NCI-H524 treated with DMSO at 0.1 percent for 48 hours (cell line): ENCODE measurements around the gene ORC1.
"Not testable (repeated sequence)": the region's sequence is repeated elsewhere in the genome, so short reads cannot be mapped to it uniquely, and the experiment has no call there.

ENCODE experiments used
- DNase-seq: peaks from one replicate; lab custom pipeline; 2025; lab: John Stamatoyannopoulos, UW

The ORC1 gene

GRCh38 chr1:52385376-52385775 lies 18.8 kb downstream of the ORC1 start:
- no peak for DNase-seq

- DNase-seq: not testable (repeated sequence)
These were observed 34.4 kb downstream of the ORC1 start for GRCh38 chr1:52369851-52370250.

DNA sequence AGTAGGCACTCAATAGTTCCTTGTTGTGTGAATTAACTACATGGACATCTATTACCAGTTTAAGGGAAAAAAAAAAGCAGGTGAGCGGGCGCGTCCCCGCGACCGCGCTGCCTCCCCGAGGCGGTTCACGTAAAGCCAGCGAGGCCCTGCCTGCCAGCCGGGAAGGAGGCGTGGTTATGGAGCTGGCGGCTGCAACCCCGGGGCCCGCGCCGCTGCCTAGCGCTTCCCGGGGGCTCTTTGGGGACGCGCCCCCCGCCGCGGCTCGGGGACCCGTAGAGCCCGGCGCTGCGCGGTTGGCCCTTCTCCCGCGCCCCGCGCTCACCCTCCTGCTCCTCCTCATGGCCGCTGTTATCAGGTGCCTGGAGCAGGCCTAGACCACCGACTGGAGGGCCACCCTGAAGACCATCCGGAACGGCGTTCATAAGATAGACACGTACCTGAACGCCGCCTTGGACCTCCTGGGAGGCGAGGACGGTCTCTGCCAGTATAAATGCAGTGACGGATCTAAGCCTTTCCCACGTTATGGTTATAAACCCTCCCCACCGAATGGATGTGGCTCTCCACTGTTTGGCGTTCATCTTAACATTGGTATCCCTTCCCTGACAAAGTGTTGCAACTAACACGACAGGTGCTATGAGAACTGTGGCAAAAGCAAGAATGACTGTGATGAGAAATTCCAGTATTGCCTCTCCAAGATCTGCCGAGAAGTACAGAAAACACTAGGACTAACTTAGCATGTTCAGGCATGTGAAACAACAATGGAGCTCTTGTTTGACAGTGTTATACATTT lies 35.6 kb downstream of the ORC1 start:
- no peak for DNase-seq

DNA sequence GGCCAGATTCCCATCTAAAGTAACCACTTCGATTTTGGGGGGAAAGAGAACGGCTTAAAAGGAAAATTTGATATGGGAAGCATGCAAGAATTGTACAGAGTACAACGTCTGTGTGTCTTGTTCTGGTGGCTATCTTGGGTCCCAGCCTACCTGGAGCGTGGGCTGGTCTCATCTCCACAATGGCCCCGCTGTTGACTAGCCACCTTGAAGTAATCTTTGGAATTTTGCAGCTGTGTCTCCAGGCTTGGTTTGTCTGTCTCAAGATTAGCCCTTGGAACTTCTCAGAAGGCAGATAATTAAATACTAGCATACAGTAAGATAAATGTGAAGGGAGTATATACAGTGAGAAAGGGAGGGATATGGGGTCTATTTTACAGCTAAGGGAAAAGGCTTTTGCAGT lies 37.0 kb downstream of the ORC1 start:
- no peak for DNase-seq

- DNase-seq: no peak
These were observed 37.8 kb downstream of the ORC1 start for GRCh38 chr1:52366517-52366827.

GRCh38 chr1:52365746-52366516 lies 38.3 kb downstream of the ORC1 start, which contains the start of gene CC2D1B:
Gene CC2D1B, minus strand, starts transcription at chr1:52366205. Its CDS starts 1,585 bp downstream, at chr1:52364620.
- peak; percentile 71 for DNase-seq

DNA sequence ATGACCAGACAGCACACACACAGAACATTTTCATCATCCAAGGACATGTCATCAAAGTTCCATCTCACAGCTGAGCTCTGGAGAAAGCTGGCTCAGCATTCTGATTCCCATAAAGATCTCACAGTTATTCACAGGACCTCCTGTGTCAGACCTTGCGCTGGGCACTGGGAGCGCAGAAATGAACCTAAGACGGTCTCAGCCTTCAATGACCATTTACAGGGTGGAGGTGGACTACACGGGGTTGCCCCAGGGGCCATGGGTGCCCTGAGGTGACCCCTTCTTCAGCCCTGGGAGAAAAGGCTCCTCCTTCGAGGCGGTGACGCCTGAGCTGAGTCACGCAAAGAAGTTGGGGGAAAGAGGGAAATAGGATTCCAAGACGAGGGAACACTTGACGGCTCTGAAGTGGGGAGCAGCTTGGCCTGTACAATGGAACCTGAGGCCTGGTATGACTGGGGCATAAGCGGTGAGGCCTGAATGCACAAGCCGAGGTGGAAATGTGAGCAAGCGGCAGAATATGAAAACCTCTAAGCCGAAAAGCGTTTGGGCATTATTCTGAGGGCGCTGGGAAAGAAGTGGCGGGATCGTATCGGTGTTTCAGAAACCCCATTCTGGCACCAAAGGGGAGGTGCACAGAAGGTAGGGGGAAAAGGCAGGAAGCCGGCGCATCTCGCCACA lies 39.0 kb downstream of the ORC1 start:
- DNase-seq: no peak

GRCh38 chr1:52364235-52364839 lies 39.9 kb downstream of the ORC1 start:
- no peak for DNase-seq

DNA sequence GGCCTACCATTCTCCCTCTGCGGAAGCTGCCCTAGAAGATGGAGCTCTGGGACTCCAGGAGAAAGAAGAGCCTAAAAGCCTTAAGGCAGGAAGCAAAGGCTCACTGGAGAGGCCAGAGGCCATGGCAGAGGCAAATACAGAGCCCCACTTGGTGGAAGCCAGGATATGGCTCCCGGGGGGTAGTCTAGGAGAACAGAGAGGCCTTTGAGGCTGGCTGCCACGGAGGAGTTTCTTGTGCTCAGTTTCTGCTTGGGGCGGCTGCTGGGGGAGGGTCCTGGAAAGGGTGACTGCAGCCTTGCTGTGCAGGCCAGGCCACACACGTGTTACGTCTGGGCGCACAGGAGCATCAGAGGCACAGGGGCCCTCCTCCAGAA lies 43.6 kb downstream of the ORC1 start:
- no peak for DNase-seq

- no peak for DNase-seq
These were observed 44.3 kb downstream of the ORC1 start for GRCh38 chr1:52359676-52360594.

- DNase-seq: no peak
These were observed 45.2 kb downstream of the ORC1 start for GRCh38 chr1:52358851-52359497.

DNA sequence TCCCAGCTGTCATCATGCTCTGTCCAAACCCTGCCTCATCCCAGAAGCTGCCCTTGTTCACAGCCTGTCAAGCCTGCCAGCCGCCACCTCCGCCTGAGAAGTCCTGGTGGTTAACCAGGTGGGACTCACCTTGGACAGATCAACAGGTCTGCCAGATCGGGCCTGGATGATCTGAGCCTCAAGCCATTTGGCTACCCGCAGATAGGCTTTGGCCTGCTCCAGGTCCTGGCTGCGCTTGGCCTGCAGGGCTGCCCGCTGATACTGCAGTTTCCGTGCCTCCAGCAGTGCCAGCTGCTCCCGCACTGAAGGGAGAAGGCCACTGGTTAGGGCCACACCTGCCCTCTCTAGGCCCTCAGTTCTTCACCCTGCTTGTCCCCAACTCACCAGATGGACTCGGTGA lies 46.8 kb downstream of the ORC1 start:
- no peak for DNase-seq

DNA sequence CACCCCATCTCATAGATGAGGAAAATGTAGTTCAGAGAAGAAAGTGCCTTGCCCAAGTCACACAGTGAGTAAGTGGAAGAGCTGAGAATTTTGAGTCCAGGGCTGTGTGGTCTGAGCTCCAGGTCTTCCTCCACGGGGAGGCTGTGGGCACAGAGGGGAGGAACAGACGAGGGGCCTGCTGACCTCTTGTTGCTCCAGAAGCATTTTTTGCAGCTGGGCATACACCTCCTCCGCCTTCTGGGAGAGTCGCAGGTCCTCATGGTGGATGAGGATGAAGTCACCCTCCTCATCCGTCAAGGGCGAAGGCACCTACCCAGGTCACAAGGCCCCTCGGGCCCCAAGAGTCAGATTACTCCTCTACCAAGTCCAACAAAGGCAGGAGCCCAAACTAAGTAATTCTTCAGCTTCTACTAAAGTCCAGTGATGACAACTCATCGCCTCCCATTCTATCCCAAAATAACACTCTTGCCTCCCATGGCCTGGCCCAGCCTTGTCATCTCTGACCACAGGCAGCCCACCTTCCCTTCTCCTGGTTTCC lies 47.3 kb downstream of the ORC1 start:
- no peak for DNase-seq

DNA sequence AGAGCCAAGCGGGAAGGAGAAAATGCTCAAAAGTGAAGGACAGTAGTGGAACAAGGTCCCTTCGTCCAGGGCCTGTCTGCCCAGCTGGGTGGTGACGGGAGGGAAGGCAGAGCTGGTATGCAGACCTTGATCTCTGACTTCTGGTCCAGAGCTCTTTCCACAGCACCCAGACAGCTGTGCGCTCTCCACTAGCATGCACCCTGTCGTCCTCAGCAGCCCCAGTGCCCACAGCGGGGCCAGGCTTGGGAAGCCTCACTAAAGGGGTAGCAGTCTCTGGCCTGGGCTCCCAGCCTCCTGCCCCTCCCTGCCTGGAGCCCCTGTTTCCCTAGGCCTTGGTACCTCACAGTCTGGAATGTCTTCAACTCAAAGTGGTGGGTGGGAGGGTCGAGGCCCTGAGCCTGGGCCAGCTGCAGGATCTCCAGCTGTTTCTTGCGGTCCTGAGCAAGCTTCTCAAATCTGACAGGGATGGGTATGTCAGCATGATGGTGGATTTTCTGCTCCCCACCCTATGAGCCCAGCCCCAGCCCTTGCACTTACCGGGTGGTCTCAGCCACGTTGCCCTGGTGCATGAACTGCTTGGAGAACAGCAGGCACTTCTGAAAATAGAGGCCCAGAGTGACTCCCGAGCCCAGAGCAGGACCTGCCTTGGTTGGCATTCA lies 48.2 kb downstream of the ORC1 start:
- no peak for DNase-seq

GRCh38 chr1:52355436-52355835 lies 48.8 kb downstream of the ORC1 start:
- no peak for DNase-seq

- DNase-seq: no peak
These were observed 51.5 kb downstream of the ORC1 start for GRCh38 chr1:52352690-52353089.

DNA sequence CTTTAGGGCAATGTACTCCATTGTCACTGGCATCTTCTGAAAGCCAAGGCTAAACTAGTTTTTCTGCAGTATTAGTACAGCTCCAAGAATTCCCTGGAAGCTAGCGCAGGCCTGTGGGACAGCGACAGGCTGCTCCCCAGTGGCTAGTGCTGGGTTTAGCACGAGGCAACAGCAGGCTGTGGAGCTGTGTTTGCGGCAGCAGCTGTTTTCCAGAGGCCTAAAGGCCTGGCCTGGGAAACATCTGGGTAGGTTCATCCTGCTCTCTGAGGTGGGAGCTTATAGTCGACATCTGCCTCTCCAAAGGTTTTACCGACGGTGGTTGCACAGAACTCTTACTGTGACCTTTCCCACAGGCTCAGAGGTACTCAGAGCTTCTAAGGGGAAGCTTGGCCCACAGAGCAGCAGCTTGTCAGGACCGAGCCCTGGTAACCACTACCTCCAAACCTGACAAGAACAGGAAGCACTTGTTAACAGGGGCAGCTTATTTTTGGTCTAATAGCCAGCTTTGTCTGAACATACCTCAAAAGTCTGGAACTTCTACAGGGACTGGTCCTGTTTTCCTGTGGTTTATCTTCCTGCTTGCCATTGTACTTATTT lies 55.4 kb downstream of the ORC1 start:
- peak; percentile 20 for DNase-seq

- DNase-seq: no peak
These were observed 57.6 kb downstream of the ORC1 start for GRCh38 chr1:52346653-52347052.

DNA sequence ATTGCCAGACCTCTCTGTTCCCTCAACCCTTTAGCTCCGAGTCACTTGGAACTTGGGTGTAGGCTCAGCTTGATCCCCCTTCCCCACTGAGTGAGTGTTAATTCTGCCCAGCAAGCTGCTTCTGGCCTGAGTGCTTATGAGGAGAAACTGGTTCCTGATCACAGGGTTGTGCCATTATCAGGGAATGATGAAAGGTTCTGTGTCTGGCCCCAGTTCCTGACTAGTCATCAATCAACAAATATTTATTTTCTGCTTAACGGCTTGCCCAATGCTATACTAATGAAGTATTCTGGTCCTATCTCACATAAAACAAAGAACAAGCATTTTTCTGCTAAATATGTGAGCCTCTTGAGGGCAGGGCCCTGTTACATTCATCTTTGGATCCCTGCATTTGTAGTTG lies 59.0 kb downstream of the ORC1 start:
- DNase-seq: no peak

DNA sequence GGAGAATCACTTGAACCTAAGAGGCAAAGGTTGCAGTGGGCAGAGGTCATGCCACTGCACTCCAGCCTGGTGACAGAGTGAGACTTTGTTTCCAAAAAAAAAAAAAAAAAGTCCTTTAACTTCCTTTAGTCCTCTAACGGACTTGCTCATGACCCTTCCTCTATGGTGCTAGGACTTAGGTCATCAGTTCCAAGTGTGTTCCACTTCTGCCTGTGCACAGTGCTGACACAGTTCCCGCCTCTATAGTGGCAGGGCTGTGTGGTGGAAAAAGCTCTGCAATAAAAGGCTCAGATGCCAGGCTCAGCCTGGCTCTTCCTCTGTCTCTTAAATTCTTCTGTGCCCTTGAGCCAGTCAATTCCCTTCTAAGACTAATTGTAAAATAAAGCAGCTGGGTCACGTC lies 60.2 kb downstream of the ORC1 start:
- no peak for DNase-seq
